Ovary (tissue), 9 donors: ENCODE results near the gene SLC35D1. TPM values are rescaled to one million over a fixed set of nuclear protein-coding genes. Genes with fewer than 3 reads are reported as not detected.

ENCODE experiments used
- DNase-seq, 5 donors: peaks; one replicate each; pipeline ENCODE4 v3.0.0-alpha.2; 2019 to 2020
- H3K27ac ChIP-seq, 2 donors: fragments of 200-600 bp; one replicate each; pipeline versions ENCODE4 v1.5.1 to v1.8.0; 2019 to 2022
- H3K27me3 ChIP-seq: fragments of 200-600 bp; one replicate; pipeline ENCODE4 v1.8.0; 2022
- H3K36me3 ChIP-seq: fragments of 200-600 bp; sonication (generic); one replicate; pipeline ENCODE4 v1.5.1; 2019
- H3K4me1 ChIP-seq: one replicate; pipeline ENCODE4 v1.8.1; 2013; ENCODE audit warnings: mild to moderate bottlenecking, moderate library complexity; ENCODE audit not compliant: insufficient read depth
- H3K4me3 ChIP-seq: fragments of 200-600 bp; sonication (generic); one replicate; pipeline ENCODE4 v1.5.1; 2017
- H3K9me3 ChIP-seq, 2 donors: fragments of 200-600 bp in 1 of 2; sonication (generic) in 1 of 2; one replicate each; pipeline versions ENCODE4 v1.5.1 to v1.8.1; 2013 to 2019; ENCODE audit warnings: mild to moderate bottlenecking in 1 of 2, moderate library complexity in 1 of 2
- EP300 ChIP-seq: sonication (generic); formaldehyde crosslinking; IDR thresholded peaks from one replicate; pipeline ENCODE4 v1.6.1; 2017; ENCODE audit warnings: antibody characterized with exemption
- POLR2A ChIP-seq: fragments of 450-650 bp; IDR thresholded peaks from one replicate; pipeline ENCODE4 v1.6.1; 2017; ENCODE audit warnings: antibody characterized with exemption, mild to moderate bottlenecking, moderate library complexity
- WGBS, 3 donors: extraction: QIAGEN DNeasy Blood & Tissue Kit in 1 of 3; methylation state at CpG; one replicate each; pipeline versions ENCODE4 v1.1.5 to v1.1.7; 2013 to 2017; 5-methylcytosine and 5-hydroxymethylcytosine counted together
- intact Hi-C, 4 donors: fragments of 100-400 bp; cut with DNase I; formaldehyde crosslinking; loops; one replicate each; pipeline versions ENCODE4 v1.11.0 to v1.15.1; 2022 to 2023
- polyA plus RNA-seq, 2 donors: library from polyadenylated mRNA; stranded (reverse); fragments of 200-250 nt in 1 of 2; fragments of 350-450 nt in 1 of 2; fragmentation: Illumina TruSeq in 1 of 2; extraction: RNeasy Lipid Tissue Mini Kit (QIAGEN cat#74804) in 1 of 2; gene quantifications; one replicate each; pipeline ENCODE4 v1.2.3, GENCODE V29; 2013 to 2014
- total RNA-seq, 7 donors: library from RNA; depleted of rRNA in 2 of 7; stranded (reverse); fragments of >200 nt in 2 of 7; fragmentation: NEBNext Ultra II Directional in 3 of 7; extraction: Animal tissue kit (Norgen Biotek cat#: 25700) in 3 of 7; gene quantifications; one replicate each; pipeline versions ENCODE4 v1.1.0 to v1.2.4, GENCODE V29; 2016 to 2023
- TF ChIP-seq, protein P1 (sequence below), 3 donors: fragments of 450-650 bp in 2 of 3; fragments of 200-600 bp in 1 of 3; IDR thresholded peaks; one replicate each; pipeline versions ENCODE4 v1.5.1 to v1.8.0; 2016 to 2022; ENCODE audit warnings: antibody characterized with exemption in 3 of 3, mild to moderate bottlenecking in 1 of 3
- donor health status: DM: no; HTN: no; CAD: no; lungs with moderate emphysema.
- donor health status: DM: no; HTN: no; CAD: no.
- donor health status: Bipolar disorder and iron deficiency.
- donor health status: DM: yes; HTN: yes; CAD: no.
- donor health status: DM: no; HTN: no; CAD: no.
- donor health status: DM: yes; HTN: yes; CAD: no.

The SLC35D1 gene
- total and polyA plus RNA-seq, 9 donors = 5.0 to 16.9 (median 10.3) TPM

GRCh38 chr1:67018574-67018973 lies 35.4 kb downstream of the SLC35D1 start:
- WGBS, 3 donors = 90 to 94% (median 91%) methylated on average over 2 of the region's 2 CpGs
- DNase-seq = no peak

GRCh38 chr1:67013573-67013972 lies 40.4 kb downstream of the SLC35D1 start:
- H3K27me3 ChIP-seq = no peaks in the 10 kb centered on the region
- TF ChIP-seq EP300 = no peak
- TF ChIP-seq POLR2A = no peak
- TF ChIP-seq, protein P1, sequence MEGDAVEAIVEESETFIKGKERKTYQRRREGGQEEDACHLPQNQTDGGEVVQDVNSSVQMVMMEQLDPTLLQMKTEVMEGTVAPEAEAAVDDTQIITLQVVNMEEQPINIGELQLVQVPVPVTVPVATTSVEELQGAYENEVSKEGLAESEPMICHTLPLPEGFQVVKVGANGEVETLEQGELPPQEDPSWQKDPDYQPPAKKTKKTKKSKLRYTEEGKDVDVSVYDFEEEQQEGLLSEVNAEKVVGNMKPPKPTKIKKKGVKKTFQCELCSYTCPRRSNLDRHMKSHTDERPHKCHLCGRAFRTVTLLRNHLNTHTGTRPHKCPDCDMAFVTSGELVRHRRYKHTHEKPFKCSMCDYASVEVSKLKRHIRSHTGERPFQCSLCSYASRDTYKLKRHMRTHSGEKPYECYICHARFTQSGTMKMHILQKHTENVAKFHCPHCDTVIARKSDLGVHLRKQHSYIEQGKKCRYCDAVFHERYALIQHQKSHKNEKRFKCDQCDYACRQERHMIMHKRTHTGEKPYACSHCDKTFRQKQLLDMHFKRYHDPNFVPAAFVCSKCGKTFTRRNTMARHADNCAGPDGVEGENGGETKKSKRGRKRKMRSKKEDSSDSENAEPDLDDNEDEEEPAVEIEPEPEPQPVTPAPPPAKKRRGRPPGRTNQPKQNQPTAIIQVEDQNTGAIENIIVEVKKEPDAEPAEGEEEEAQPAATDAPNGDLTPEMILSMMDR (IDR thresholded peaks at IDR 0.05) = no peak
- H3K36me3 ChIP-seq = no peaks in the 10 kb centered on the region
- intact Hi-C loops = no loop called here
- H3K4me1 ChIP-seq = no peaks in the 10 kb centered on the region
- H3K27ac ChIP-seq = no peak overlapping the region
- 20 to 24% (median 22%) methylated on average over 2 of the region's 2 CpGs for WGBS, 3 donors
- no peak overlapping the region for H3K4me3 ChIP-seq
- H3K9me3 ChIP-seq = no peaks in the 10 kb centered on the region
- no peak for DNase-seq

More at GRCh38 chr1:67018574-67018973, 35.4 kb downstream of the SLC35D1 start:
- intact Hi-C loops = no loop called here
- Histone ChIP-seq H3K36me3 (no peaks in the 10 kb centered on the region), H3K9me3 (no peaks in the 10 kb centered on the region), H3K4me3 (no peak overlapping the region), H3K4me1 (peaks cover 1% of the 10 kb centered on the region), H3K27me3 (no peaks in the 10 kb centered on the region), H3K27ac (no peak overlapping the region)
- TF ChIP-seq, protein P1 (IDR thresholded peaks at IDR 0.05) = no peak
- TF ChIP-seq EP300 = no peak
- TF ChIP-seq POLR2A = no peak

GRCh38 chr1:67009792-67010191 lies 44.2 kb downstream of the SLC35D1 start:
- no peaks in the 10 kb centered on the region for H3K4me1 ChIP-seq
- intact Hi-C loops = no loop called here
- TF ChIP-seq EP300 (no peak), POLR2A (no peak)
- TF ChIP-seq, protein P1 (IDR thresholded peaks at IDR 0.05) = no peak
- no peaks in the 10 kb centered on the region for H3K9me3 ChIP-seq
- WGBS, 3 donors = 94 to 96% (median 96%) methylated on average over 3 of the region's 3 CpGs
- H3K27me3 ChIP-seq = no peaks in the 10 kb centered on the region
- DNase-seq = no peak
- H3K27ac ChIP-seq = no peak overlapping the region
- H3K36me3 ChIP-seq = no peaks in the 10 kb centered on the region
- H3K4me3 ChIP-seq = no peak overlapping the region

DNA sequence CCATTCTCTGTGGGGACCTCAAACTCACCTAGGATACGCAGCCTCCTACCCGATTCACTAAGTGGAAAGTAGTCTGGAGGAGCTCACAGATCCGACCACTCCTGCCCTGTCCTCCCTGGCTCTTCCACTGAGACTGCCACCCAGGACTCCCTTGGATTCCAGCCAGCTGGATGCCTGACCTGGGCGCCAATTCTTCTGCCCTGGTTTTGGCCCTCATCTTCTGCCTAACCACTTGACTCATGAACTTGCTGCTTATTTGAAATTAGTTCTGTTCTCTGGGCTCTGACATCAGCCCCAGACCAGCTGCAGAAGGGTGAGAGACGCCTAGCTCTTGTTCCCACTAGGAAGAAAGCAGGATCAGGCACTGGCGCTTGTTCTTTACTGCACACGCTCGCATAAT lies 48.9 kb downstream of the SLC35D1 start:
- no peak for DNase-seq
- no peaks in the 10 kb centered on the region for H3K4me1 ChIP-seq

More for the DNA sequence above, 48.9 kb downstream of the SLC35D1 start:
- TF ChIP-seq POLR2A (no peak), EP300 (no peak)
- TF ChIP-seq, protein P1 (IDR thresholded peaks at IDR 0.05) = no peak
- no peak overlapping the region for H3K27ac ChIP-seq
- no peak overlapping the region for H3K4me3 ChIP-seq
- intact Hi-C loops = no loop called here
- no peaks in the 10 kb centered on the region for H3K27me3 ChIP-seq
- H3K9me3 ChIP-seq = no peaks in the 10 kb centered on the region
- no peaks in the 10 kb centered on the region for H3K36me3 ChIP-seq
- WGBS, 3 donors = 83 to 90% (median 86%) methylated on average over 8 of the region's 8 CpGs
